ENCODE measurements around the gene NIPBL.

The NIPBL gene

GRCh38 chr5:37039824-37040223 is 163.3 kb downstream of the NIPBL start:
- no peak overlapping the region for H3K9ac ChIP-seq (ENCODE audit: low read length)
- H3K4me1 ChIP-seq (ENCODE audit: insufficient read depth, low read length, severe bottlenecking) = no peaks in the 10 kb centered on the region
- no peaks in the 10 kb centered on the region for H3K79me2 ChIP-seq (ENCODE audit: insufficient read depth, low read length)
- H3K9me2 ChIP-seq (ENCODE audit: low read depth, low read length) = no peaks in the 10 kb centered on the region
- no peak overlapping the region for H3K27ac ChIP-seq (ENCODE audit: low read depth, low read length, poor library complexity, severe bottlenecking)
- H3F3A ChIP-seq (ENCODE audit: insufficient read depth, low read length) = no peaks in the 10 kb centered on the region
- no peak overlapping the region for H2AFZ ChIP-seq (ENCODE audit: low read length)
- no peak overlapping the region for H3K4me3 ChIP-seq (ENCODE audit: low read depth, low read length, poor library complexity, severe bottlenecking)
- peaks cover 32% of the 10 kb centered on the region for H3K36me3 ChIP-seq (ENCODE audit: insufficient read depth, low read length)
- H3K27me3 ChIP-seq (ENCODE audit: insufficient read depth, low read length) = no peaks in the 10 kb centered on the region
- no peak overlapping the region for H3K4me2 ChIP-seq (ENCODE audit: low read length)
- TF ChIP-seq EZH2 (IDR thresholded peaks at IDR 0.05; ENCODE audit: borderline replicate concordance, low read length) (no peak), CTCF (IDR thresholded peaks at IDR 0.05; ENCODE audit: low read length) (no peak)
- H4K20me1 ChIP-seq (ENCODE audit: insufficient read depth, low read length) = no peaks in the 10 kb centered on the region
- no peaks in the 10 kb centered on the region for H3K9me3 ChIP-seq (ENCODE audit: low read length)

GRCh38 chr5:37043693-37044092 is 167.1 kb downstream of the NIPBL start:
- no peak overlapping the region for H3K4me2 ChIP-seq (ENCODE audit: low read length)
- no peaks in the 10 kb centered on the region for H3K27me3 ChIP-seq (ENCODE audit: insufficient read depth, low read length)
- H3K4me3 ChIP-seq (ENCODE audit: low read depth, low read length, poor library complexity, severe bottlenecking) = no peak overlapping the region
- no peaks in the 10 kb centered on the region for H3F3A ChIP-seq (ENCODE audit: insufficient read depth, low read length)
- H3K9me2 ChIP-seq (ENCODE audit: low read depth, low read length) = no peaks in the 10 kb centered on the region
- H2AFZ ChIP-seq (ENCODE audit: low read length) = no peak overlapping the region
- H3K9ac ChIP-seq (ENCODE audit: low read length) = no peak overlapping the region
- H4K20me1 ChIP-seq (ENCODE audit: insufficient read depth, low read length) = no peaks in the 10 kb centered on the region
- no peaks in the 10 kb centered on the region for H3K79me2 ChIP-seq (ENCODE audit: insufficient read depth, low read length)
- peaks cover 48% of the 10 kb centered on the region for H3K36me3 ChIP-seq (ENCODE audit: insufficient read depth, low read length)
- H3K9me3 ChIP-seq (ENCODE audit: low read length) = no peaks in the 10 kb centered on the region
- no peak overlapping the region for H3K27ac ChIP-seq (ENCODE audit: low read depth, low read length, poor library complexity, severe bottlenecking)
- no peak; the same call in 1 of the 2 replicates for TF ChIP-seq CTCF (IDR thresholded peaks at IDR 0.05; ENCODE audit: low read length)
- TF ChIP-seq EZH2 (IDR thresholded peaks at IDR 0.05; ENCODE audit: borderline replicate concordance, low read length) = no peak
- H3K4me1 ChIP-seq (ENCODE audit: insufficient read depth, low read length, severe bottlenecking) = no peaks in the 10 kb centered on the region

- Histone ChIP-seq H3F3A (ENCODE audit: insufficient read depth, low read length) (no peaks in the 10 kb centered on the region), H3K9me2 (ENCODE audit: low read depth, low read length) (no peaks in the 10 kb centered on the region), H3K79me2 (ENCODE audit: insufficient read depth, low read length) (no peaks in the 10 kb centered on the region), H3K27ac (ENCODE audit: low read depth, low read length, poor library complexity, severe bottlenecking) (no peak overlapping the region), H3K9ac (ENCODE audit: low read length) (no peak overlapping the region), H3K9me3 (ENCODE audit: low read length) (no peaks in the 10 kb centered on the region), H3K27me3 (ENCODE audit: insufficient read depth, low read length) (no peaks in the 10 kb centered on the region), H3K4me2 (ENCODE audit: low read length) (no peak overlapping the region), H4K20me1 (ENCODE audit: insufficient read depth, low read length) (no peaks in the 10 kb centered on the region), H2AFZ (ENCODE audit: low read length) (no peak overlapping the region), H3K4me1 (ENCODE audit: insufficient read depth, low read length, severe bottlenecking) (no peaks in the 10 kb centered on the region), H3K36me3 (ENCODE audit: insufficient read depth, low read length) (peaks cover 50% of the 10 kb centered on the region), H3K4me3 (ENCODE audit: low read depth, low read length, poor library complexity, severe bottlenecking) (no peak overlapping the region)
- TF ChIP-seq CTCF (IDR thresholded peaks at IDR 0.05; ENCODE audit: low read length) (no peak), EZH2 (IDR thresholded peaks at IDR 0.05; ENCODE audit: borderline replicate concordance, low read length) (no peak)
These were observed 167.6 kb downstream of the NIPBL start for GRCh38 chr5:37044120-37044519.
